Ovary (tissue), 3 donors: ENCODE measurements around the gene VENTX.

Source experiments
- EP300 ChIP-seq: sonication (generic); formaldehyde crosslinking; IDR thresholded peaks from one replicate; pipeline ENCODE4 v1.6.1; 2017; ENCODE audit warnings: antibody characterized with exemption
- POLR2A ChIP-seq: fragments of 450-650 bp; IDR thresholded peaks from one replicate; pipeline ENCODE4 v1.6.1; 2017; ENCODE audit warnings: antibody characterized with exemption, mild to moderate bottlenecking, moderate library complexity
- TF ChIP-seq, protein P1 (sequence below), 3 donors: fragments of 450-650 bp in 2 of 3; fragments of 200-600 bp in 1 of 3; IDR thresholded peaks; one replicate each; pipeline versions ENCODE4 v1.5.1 to v1.8.0; 2016 to 2022; ENCODE audit warnings: antibody characterized with exemption in 3 of 3, mild to moderate bottlenecking in 1 of 3
- donor health status: DM: no; HTN: no; CAD: no.

DNA sequence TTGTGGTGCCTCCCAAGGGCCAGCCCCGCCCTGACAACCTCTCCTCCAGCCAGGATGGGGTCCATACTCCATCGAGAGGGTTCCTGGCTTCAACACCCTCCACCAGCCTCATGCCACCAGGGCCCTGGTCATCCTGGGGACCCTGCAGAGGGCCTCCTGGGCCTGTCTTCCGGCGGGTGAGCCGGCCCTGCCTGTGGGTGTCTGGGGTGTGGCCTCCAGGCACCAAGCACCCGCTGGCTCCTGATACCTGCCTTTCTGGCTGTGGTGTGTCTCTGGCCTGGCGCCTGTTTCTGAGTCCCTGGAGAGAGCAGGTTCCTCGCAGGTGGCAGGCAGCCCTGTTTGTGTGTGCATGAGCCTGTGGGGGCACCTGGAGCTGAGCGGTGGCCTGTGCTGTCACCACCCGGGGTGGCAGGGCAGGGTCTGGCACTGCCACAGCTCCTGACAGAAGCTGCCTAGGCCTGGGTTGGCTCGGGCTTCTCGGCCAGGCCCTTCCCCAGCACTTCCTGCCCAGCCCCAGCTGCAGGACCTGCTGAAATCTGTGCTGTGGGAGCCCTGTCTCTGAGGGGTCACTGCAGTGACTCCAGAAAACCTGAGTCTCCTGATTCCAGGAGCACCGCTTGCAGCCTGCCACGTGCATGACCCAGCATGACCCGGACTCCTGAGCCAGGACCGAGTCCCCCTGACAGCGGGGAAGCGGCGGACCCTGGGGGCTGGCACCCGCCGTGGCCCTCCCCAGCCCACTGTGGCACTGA is 20.6 kb downstream of the VENTX start:
- no peak for TF ChIP-seq POLR2A
- TF ChIP-seq, protein P1, sequence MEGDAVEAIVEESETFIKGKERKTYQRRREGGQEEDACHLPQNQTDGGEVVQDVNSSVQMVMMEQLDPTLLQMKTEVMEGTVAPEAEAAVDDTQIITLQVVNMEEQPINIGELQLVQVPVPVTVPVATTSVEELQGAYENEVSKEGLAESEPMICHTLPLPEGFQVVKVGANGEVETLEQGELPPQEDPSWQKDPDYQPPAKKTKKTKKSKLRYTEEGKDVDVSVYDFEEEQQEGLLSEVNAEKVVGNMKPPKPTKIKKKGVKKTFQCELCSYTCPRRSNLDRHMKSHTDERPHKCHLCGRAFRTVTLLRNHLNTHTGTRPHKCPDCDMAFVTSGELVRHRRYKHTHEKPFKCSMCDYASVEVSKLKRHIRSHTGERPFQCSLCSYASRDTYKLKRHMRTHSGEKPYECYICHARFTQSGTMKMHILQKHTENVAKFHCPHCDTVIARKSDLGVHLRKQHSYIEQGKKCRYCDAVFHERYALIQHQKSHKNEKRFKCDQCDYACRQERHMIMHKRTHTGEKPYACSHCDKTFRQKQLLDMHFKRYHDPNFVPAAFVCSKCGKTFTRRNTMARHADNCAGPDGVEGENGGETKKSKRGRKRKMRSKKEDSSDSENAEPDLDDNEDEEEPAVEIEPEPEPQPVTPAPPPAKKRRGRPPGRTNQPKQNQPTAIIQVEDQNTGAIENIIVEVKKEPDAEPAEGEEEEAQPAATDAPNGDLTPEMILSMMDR (IDR thresholded peaks at IDR 0.05) = no peak
- TF ChIP-seq EP300 = no peak
